CD4-positive, alpha-beta T cell treated with Interleukin-17A for 1 hour (primary cell): Measurements from ENCODE around the gene PTPRR.

ENCODE experiments used
- DNase-seq: peaks from one replicate; pipeline ENCODE4 v3.0.0-alpha.2; 2020

PTPRR gene

GRCh38 chr12:70683976-70684375 lies 236.6 kb downstream of the PTPRR start:
- no peak for DNase-seq

- no peak for DNase-seq
Observed at GRCh38 chr12:70671698-70672097, 248.8 kb downstream of the PTPRR start.

- no peak for DNase-seq
Observed at GRCh38 chr12:70670948-70671347, 249.6 kb downstream of the PTPRR start.

GRCh38 chr12:70667253-70667652 lies 253.3 kb downstream of the PTPRR start:
- no peak for DNase-seq

GRCh38 chr12:70666364-70666763 lies 254.2 kb downstream of the PTPRR start:
- no peak for DNase-seq

- DNase-seq = no peak
Observed at GRCh38 chr12:70664465-70664881, 256.1 kb downstream of the PTPRR start.

GRCh38 chr12:70663838-70664237 lies 256.7 kb downstream of the PTPRR start:
- no peak for DNase-seq

GRCh38 chr12:70661466-70662161 lies 258.9 kb downstream of the PTPRR start:
- no peak for DNase-seq

- DNase-seq = peak; percentile 6
Observed at GRCh38 chr12:70660620-70661219, 259.8 kb downstream of the PTPRR start.

- no peak for DNase-seq
Observed at GRCh38 chr12:70660002-70660604, 260.4 kb downstream of the PTPRR start.

GRCh38 chr12:70659077-70659606 lies 261.4 kb downstream of the PTPRR start:
- DNase-seq = no peak

- no peak for DNase-seq
Observed at GRCh38 chr12:70657616-70658286, 262.8 kb downstream of the PTPRR start.

GRCh38 chr12:70652451-70652850 lies 268.1 kb downstream of the PTPRR start:
- DNase-seq = no peak

- DNase-seq = no peak
Observed at GRCh38 chr12:70648831-70649230, 271.7 kb downstream of the PTPRR start.

- DNase-seq = no peak
Observed at GRCh38 chr12:70648191-70648590, 272.3 kb downstream of the PTPRR start.

- no peak for DNase-seq
Observed at GRCh38 chr12:70646850-70647249, 273.7 kb downstream of the PTPRR start.

- peak; percentile 12 for DNase-seq
Observed at GRCh38 chr12:70645494-70646317, 274.8 kb downstream of the PTPRR start.

GRCh38 chr12:70644861-70645260 lies 275.7 kb downstream of the PTPRR start:
- no peak for DNase-seq

GRCh38 chr12:70643939-70644338 lies 276.6 kb downstream of the PTPRR start:
- DNase-seq = no peak

- DNase-seq = no peak
Observed at GRCh38 chr12:70641691-70642090, 278.8 kb downstream of the PTPRR start.

GRCh38 chr12:70640901-70641300 lies 279.6 kb downstream of the PTPRR start:
- no peak for DNase-seq

- no peak for DNase-seq
Observed at GRCh38 chr12:70639535-70639934, 281.0 kb downstream of the PTPRR start.
